GM12875 (cell line): ENCODE measurements around the gene USP40.

Source experiments
- H3K4me3 ChIP-seq: one replicate; pipeline ENCODE4 v1.5.1; 2011; ENCODE audit warnings: low read depth, low read length, control low read depth
- CTCF ChIP-seq: IDR thresholded peaks from 2 replicates; pipeline ENCODE4 v1.5.1; 2011; ENCODE audit warnings: low read depth, mild to moderate bottlenecking, control low read depth, inconsistent platforms, low read length, moderate library complexity, borderline replicate concordance; ENCODE audit not compliant: insufficient read depth

The USP40 gene

GRCh38 chr2:233495503-233496496 lies 70.8 kb downstream of the USP40 start:
- no peak overlapping the region for H3K4me3 ChIP-seq
- no peak for TF ChIP-seq CTCF

GRCh38 chr2:233492751-233493150 lies 73.8 kb downstream of the USP40 start:
- TF ChIP-seq CTCF, result no peak
- no peak overlapping the region for H3K4me3 ChIP-seq

GRCh38 chr2:233492078-233492477 lies 74.5 kb downstream of the USP40 start:
- no peak for TF ChIP-seq CTCF

GRCh38 chr2:233491326-233491725 lies 75.3 kb downstream of the USP40 start:
- TF ChIP-seq CTCF, result no peak
- H3K4me3 ChIP-seq, result no peak overlapping the region

More at GRCh38 chr2:233492078-233492477, 74.5 kb downstream of the USP40 start:
- no peak overlapping the region for H3K4me3 ChIP-seq

- no peak overlapping the region for H3K4me3 ChIP-seq
- TF ChIP-seq CTCF, result no peak
These were observed 75.8 kb downstream of the USP40 start for GRCh38 chr2:233490831-233491230.

GRCh38 chr2:233489666-233490065 lies 76.9 kb downstream of the USP40 start:
- no peak overlapping the region for H3K4me3 ChIP-seq
- no peak for TF ChIP-seq CTCF

GRCh38 chr2:233489143-233489542 lies 77.4 kb downstream of the USP40 start:
- H3K4me3 ChIP-seq, result no peak overlapping the region

More at GRCh38 chr2:233489143-233489542, 77.4 kb downstream of the USP40 start:
- TF ChIP-seq CTCF, result no peak
